IMR-90 (cell line): ENCODE data around the gene CMTM5. TPM values are rescaled to one million over a fixed set of nuclear protein-coding genes. Genes with fewer than 3 reads are reported as not detected.

Experiments
- ATAC-seq: fragments of 200-7000 bp; cut with Tn5 transposase; 2 replicates; pipeline ENCODE4 v1.9.1; 2020; ENCODE audit warnings: low read depth, mild to moderate bottlenecking, moderate library complexity
- BruUV-seq: library from RNA; stranded (reverse); fragments of 400-500 nt; replicated peaks from 2 replicates; lab custom pipeline; 2021; lab: Mats Ljungman, UMichigan
- CTCF ChIA-PET: fragments of 300-600 bp; formaldehyde crosslinking; extraction: SDS; loops from one replicate; lab custom pipeline; 2021; ENCODE audit warnings: antibody characterized with exemption; lab: Yijun Ruan, JAX
- POLR2A ChIA-PET: fragments of 300-600 bp; sonication (Branson Sonifier 250); formaldehyde crosslinking; loops from one replicate; lab custom pipeline; 2022; ENCODE audit warnings: antibody characterized with exemption; ENCODE audit not compliant: unreplicated experiment; lab: Charles Lee
- DNase-seq: peaks from one replicate; pipeline ENCODE4 v3.0.0; 2013
- H2AFZ ChIP-seq: replicated peaks from 2 replicates; pipeline ENCODE3; 2013; ENCODE audit warnings: low read length, mild to moderate bottlenecking; ENCODE audit not compliant: poor library complexity
- H2AK5ac ChIP-seq: 2 replicates; pipeline ENCODE4 v1.6.1; 2013; ENCODE audit warnings: low read depth, low read length, inconsistent platforms
- H2AK9ac ChIP-seq: replicated peaks from 2 replicates; pipeline ENCODE3; 2013; ENCODE audit warnings: mild to moderate bottlenecking, low read depth, low read length, moderate library complexity; ENCODE audit not compliant: poor library complexity
- H2BK120ac ChIP-seq: 2 replicates; pipeline ENCODE4 v1.6.1; 2013; ENCODE audit warnings: low read depth, low read length, inconsistent platforms
- H2BK15ac ChIP-seq: 3 replicates; pipeline ENCODE4 v1.6.1; 2013; ENCODE audit warnings: low read depth, low read length, inconsistent platforms
- H2BK20ac ChIP-seq: 2 replicates; pipeline ENCODE4 v1.6.1; 2013; ENCODE audit warnings: low read depth, mild to moderate bottlenecking, inconsistent platforms, low read length, moderate library complexity
- H2BK5ac ChIP-seq: 2 replicates; pipeline ENCODE4 v1.6.1; 2013; ENCODE audit warnings: mild to moderate bottlenecking, low read depth, low read length, inconsistent platforms; ENCODE audit not compliant: poor library complexity, severe bottlenecking
- H3K14ac ChIP-seq: replicated peaks from 2 replicates; pipeline ENCODE4 v1.6.1; 2013; ENCODE audit warnings: low read depth, low read length, inconsistent platforms
- H3K18ac ChIP-seq: 2 replicates; pipeline ENCODE4 v1.6.1; 2013; ENCODE audit warnings: low read depth, low read length, control low read depth
- H3K23ac ChIP-seq: 2 replicates; pipeline ENCODE4 v1.6.1; 2013; ENCODE audit warnings: low read depth, low read length, inconsistent platforms
- H3K27ac ChIP-seq: 2 replicates; pipeline ENCODE4 v1.5.1; 2013; ENCODE audit warnings: mild to moderate bottlenecking, control low read depth, low read length; ENCODE audit not compliant: insufficient read depth
- H3K27me3 ChIP-seq: 2 replicates; pipeline ENCODE4 v1.6.1; 2013; ENCODE audit warnings: low read length; ENCODE audit not compliant: control insufficient read depth, insufficient read depth
- H3K36me3 ChIP-seq: 2 replicates; pipeline ENCODE4 v1.6.1; 2013; ENCODE audit warnings: low read length, mixed read lengths; ENCODE audit not compliant: control insufficient read depth, insufficient read depth
- H3K4ac ChIP-seq: 2 replicates; pipeline ENCODE4 v1.6.1; 2013; ENCODE audit warnings: low read depth, low read length, inconsistent platforms
- H3K4me1 ChIP-seq: 2 replicates; pipeline ENCODE4 v1.6.1; 2013; ENCODE audit warnings: low read length, mixed read lengths; ENCODE audit not compliant: control insufficient read depth, insufficient read depth
- H3K4me2 ChIP-seq: 2 replicates; pipeline ENCODE4 v1.6.1; 2013; ENCODE audit warnings: low read depth, mild to moderate bottlenecking, control low read depth, low read length, moderate library complexity
- H3K4me3 ChIP-seq: 2 replicates; pipeline ENCODE4 v1.5.1; 2013; ENCODE audit warnings: low read depth, mild to moderate bottlenecking, control low read depth, low read length, moderate library complexity; ENCODE audit not compliant: insufficient read depth
- H3K56ac ChIP-seq: 2 replicates; pipeline ENCODE4 v1.6.1; 2013; ENCODE audit warnings: low read length, inconsistent platforms; ENCODE audit not compliant: insufficient read depth; ENCODE audit errors: extremely low read depth
- H3K79me1 ChIP-seq, 2 experiments: 2 replicates each; pipeline ENCODE4 v1.6.1; 2013; ENCODE audit warnings: low read length in 2 of 2, inconsistent platforms in 1 of 2, low read depth in 1 of 2
- H3K9ac ChIP-seq: 2 replicates; pipeline ENCODE4 v1.6.1; 2013; ENCODE audit warnings: low read depth, low read length, control low read depth
- H3K9me1 ChIP-seq: 2 replicates; pipeline ENCODE4 v1.6.1; 2013; ENCODE audit warnings: low read length, inconsistent platforms; ENCODE audit not compliant: insufficient read depth
- H3K9me3 ChIP-seq: 2 replicates; pipeline ENCODE4 v1.6.1; 2013; ENCODE audit warnings: low read length; ENCODE audit not compliant: control insufficient read depth, insufficient read depth
- H4K20me1 ChIP-seq: 2 replicates; pipeline ENCODE4 v1.6.1; 2013; ENCODE audit warnings: low read length, inconsistent platforms; ENCODE audit not compliant: insufficient read depth
- H4K5ac ChIP-seq: 2 replicates; pipeline ENCODE4 v1.6.1; 2013; ENCODE audit warnings: mild to moderate bottlenecking, low read depth, low read length, control low read depth
- H4K8ac ChIP-seq, 2 experiments: 2 replicates each; pipeline ENCODE4 v1.6.1; 2013; ENCODE audit warnings: low read depth in 2 of 2, low read length in 2 of 2, control low read depth in 1 of 2, inconsistent platforms in 1 of 2
- H4K91ac ChIP-seq: 2 replicates; pipeline ENCODE4 v1.6.1; 2013; ENCODE audit warnings: low read depth, low read length, inconsistent platforms; ENCODE audit not compliant: insufficient read depth
- BHLHE40 ChIP-seq: fragments of 150-350 bp; IDR thresholded peaks from 2 replicates; pipeline ENCODE4 v1.6.1; 2016; ENCODE audit warnings: mild to moderate bottlenecking, low read depth, low read length
- CHD1 ChIP-seq: IDR thresholded peaks from 2 replicates; pipeline ENCODE4 v1.6.1; 2012; ENCODE audit warnings: low read depth, low read length, improper control_type of control experiment
- FOS ChIP-seq: fragments of 150-350 bp; IDR thresholded peaks from 2 replicates; pipeline ENCODE4 v1.6.1; 2016; ENCODE audit warnings: low read depth, low read length
- MAFK ChIP-seq: IDR thresholded peaks from 2 replicates; pipeline ENCODE4 v1.6.1; 2012; ENCODE audit warnings: low read depth, low read length, improper control_type of control experiment
- MAZ ChIP-seq: IDR thresholded peaks from 2 replicates; pipeline ENCODE4 v1.6.1; 2012; ENCODE audit warnings: low read depth, mild to moderate bottlenecking, low read length, improper control_type of control experiment, moderate library complexity, borderline replicate concordance
- MXI1 ChIP-seq: IDR thresholded peaks from 2 replicates; pipeline ENCODE4 v1.6.1; 2012; ENCODE audit warnings: low read depth, mild to moderate bottlenecking, low read length, moderate library complexity, borderline replicate concordance
- RAD21 ChIP-seq: IDR thresholded peaks from 2 replicates; pipeline ENCODE4 v1.6.1; 2012; ENCODE audit warnings: low read length, improper control_type of control experiment
- SMC3 ChIP-seq: fragments of 150-350 bp; IDR thresholded peaks from 2 replicates; pipeline ENCODE4 v1.6.1; 2016; ENCODE audit warnings: low read depth, mild to moderate bottlenecking, antibody characterized with exemption, low read length, moderate library complexity
- WGBS, 2 experiments: methylation state at CpG; one replicate each; pipeline versions ENCODE4 v1.1.5 to v1.1.7; 2013; ENCODE audit warnings: missing lambda C conversion rate in 2 of 2; ENCODE audit not compliant: insufficient read length in 1 of 2; ENCODE audit errors: extremely low coverage in 2 of 2; 5-methylcytosine and 5-hydroxymethylcytosine counted together
- dilution Hi-C: fragments of 300-500 bp; cut with HindIII; formaldehyde crosslinking; loops from one replicate; pipeline ENCODE4 v1.14.3; 2018; ENCODE audit warnings: low sequenced_read_pairs; ENCODE audit not compliant: unreplicated experiment
- in situ Hi-C: fragments of 300-500 bp; cut with MboI; formaldehyde crosslinking; loops from 3 replicates; pipeline ENCODE4 v1.14.3; 2019; ENCODE audit warnings: low sequenced_read_pairs, inconsistent platforms, mixed read lengths
- intact Hi-C: fragments of 100-400 bp; cut with micrococcal nuclease; formaldehyde crosslinking; loops from 2 replicates; pipeline ENCODE4 v1.10.0; 2022
- polyA plus RNA-seq, 3 experiments: library from polyadenylated mRNA; depleted of rRNA; stranded (reverse); fragments of >200 nt; gene quantifications; 2 replicates each; pipeline ENCODE4 v1.2.3, GENCODE V29; 2012; ENCODE audit warnings: low replicate concordance in 1 of 3
- total RNA-seq: library from RNA; depleted of rRNA; stranded (reverse); fragments of >200 nt; gene quantifications from 2 replicates; pipeline ENCODE4 v1.2.3, GENCODE V29; 2012
- TF ChIP-seq, protein P1 (sequence below): conservative IDR thresholded peaks from 2 replicates; pipeline ENCODE4 v1.5.1; 2012; ENCODE audit warnings: mild to moderate bottlenecking, low read depth, low read length, improper control_type of control experiment
- TF ChIP-seq, protein P2 (sequence below): fragments of 150-350 bp; IDR thresholded peaks from 2 replicates; pipeline ENCODE4 v1.6.1; 2016; ENCODE audit warnings: low read depth, mild to moderate bottlenecking, low read length, moderate library complexity, borderline replicate concordance

Gene CMTM5
- total and polyA plus RNA-seq, 2 of the 4 experiments (the other 2 are of a cell fraction): 0.07 TPM; not detected in 1

DNA sequence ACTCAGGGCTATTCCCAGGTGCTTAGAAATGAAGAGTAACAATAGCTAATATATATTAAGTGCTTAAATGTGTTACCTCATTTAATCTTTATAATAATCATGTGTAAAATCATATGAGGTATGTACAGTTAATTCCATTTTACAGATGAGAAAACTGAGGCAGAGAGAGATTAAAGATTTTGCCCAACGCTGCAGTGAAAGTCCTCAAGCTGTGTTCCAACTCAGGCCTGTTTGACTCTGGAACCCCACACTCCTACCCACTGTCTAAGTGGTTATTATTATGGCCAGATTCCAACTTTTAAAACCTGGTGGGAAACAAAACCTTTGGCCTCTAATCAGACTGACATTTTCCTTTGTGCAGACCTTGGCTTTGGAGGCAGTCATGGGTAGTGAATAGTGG is 10.2 kb downstream of the CMTM5 start:
- Histone ChIP-seq H3K79me1 (no peaks in the 10 kb centered on the region), H3K27ac (no peak overlapping the region), H4K91ac (no peak overlapping the region), H3K9ac (no peak overlapping the region), H3K14ac (no peak overlapping the region), H3K4me2 (no peak overlapping the region), H2AFZ (no peak overlapping the region), H3K23ac (no peak overlapping the region), H2BK15ac (no peak overlapping the region), H3K4me1 (no peaks in the 10 kb centered on the region), H2AK9ac (no peak overlapping the region), H2BK5ac (no peak overlapping the region), H4K20me1 (no peaks in the 10 kb centered on the region), H3K56ac (no peak overlapping the region), H2BK20ac (no peak overlapping the region), H3K27me3 (peaks cover 40% of the 10 kb centered on the region), H4K8ac (no peak overlapping the region), H4K5ac (no peak overlapping the region), H3K4me3 (no peak overlapping the region), H3K36me3 (no peaks in the 10 kb centered on the region), H3K9me1 (no peaks in the 10 kb centered on the region), H3K9me3 (no peaks in the 10 kb centered on the region), H3K18ac (no peak overlapping the region), H3K4ac (no peak overlapping the region), H2BK120ac (no peak overlapping the region), H2AK5ac (no peak overlapping the region)
- dilution Hi-C loops: no loop called here
- no peak for ATAC-seq
- POLR2A ChIA-PET: no interaction called here
- no peak for DNase-seq
- WGBS, 2 experiments: no CpG with 5 or more reads among the region's 1 CpG
- in situ Hi-C loops: no loop called here
- BruUV-seq: no TSS peak
- intact Hi-C loops: no loop called here
- CTCF ChIA-PET: interaction anchor here (1.2 kb wide), 1 partner anchor 8 kb away, joined by 3 read pairs; no protein-coding TSS in a partner anchor
- no peak for TF ChIP-seq MAZ
- TF ChIP-seq RAD21: no peak
- no peak for TF ChIP-seq BHLHE40
- TF ChIP-seq MAFK: no peak
- no peak for TF ChIP-seq MXI1
- no peak for TF ChIP-seq SMC3
- no peak for TF ChIP-seq CHD1
- TF ChIP-seq, protein P1, sequence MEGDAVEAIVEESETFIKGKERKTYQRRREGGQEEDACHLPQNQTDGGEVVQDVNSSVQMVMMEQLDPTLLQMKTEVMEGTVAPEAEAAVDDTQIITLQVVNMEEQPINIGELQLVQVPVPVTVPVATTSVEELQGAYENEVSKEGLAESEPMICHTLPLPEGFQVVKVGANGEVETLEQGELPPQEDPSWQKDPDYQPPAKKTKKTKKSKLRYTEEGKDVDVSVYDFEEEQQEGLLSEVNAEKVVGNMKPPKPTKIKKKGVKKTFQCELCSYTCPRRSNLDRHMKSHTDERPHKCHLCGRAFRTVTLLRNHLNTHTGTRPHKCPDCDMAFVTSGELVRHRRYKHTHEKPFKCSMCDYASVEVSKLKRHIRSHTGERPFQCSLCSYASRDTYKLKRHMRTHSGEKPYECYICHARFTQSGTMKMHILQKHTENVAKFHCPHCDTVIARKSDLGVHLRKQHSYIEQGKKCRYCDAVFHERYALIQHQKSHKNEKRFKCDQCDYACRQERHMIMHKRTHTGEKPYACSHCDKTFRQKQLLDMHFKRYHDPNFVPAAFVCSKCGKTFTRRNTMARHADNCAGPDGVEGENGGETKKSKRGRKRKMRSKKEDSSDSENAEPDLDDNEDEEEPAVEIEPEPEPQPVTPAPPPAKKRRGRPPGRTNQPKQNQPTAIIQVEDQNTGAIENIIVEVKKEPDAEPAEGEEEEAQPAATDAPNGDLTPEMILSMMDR: no peak
- TF ChIP-seq FOS: no peak
- TF ChIP-seq, protein P2, sequence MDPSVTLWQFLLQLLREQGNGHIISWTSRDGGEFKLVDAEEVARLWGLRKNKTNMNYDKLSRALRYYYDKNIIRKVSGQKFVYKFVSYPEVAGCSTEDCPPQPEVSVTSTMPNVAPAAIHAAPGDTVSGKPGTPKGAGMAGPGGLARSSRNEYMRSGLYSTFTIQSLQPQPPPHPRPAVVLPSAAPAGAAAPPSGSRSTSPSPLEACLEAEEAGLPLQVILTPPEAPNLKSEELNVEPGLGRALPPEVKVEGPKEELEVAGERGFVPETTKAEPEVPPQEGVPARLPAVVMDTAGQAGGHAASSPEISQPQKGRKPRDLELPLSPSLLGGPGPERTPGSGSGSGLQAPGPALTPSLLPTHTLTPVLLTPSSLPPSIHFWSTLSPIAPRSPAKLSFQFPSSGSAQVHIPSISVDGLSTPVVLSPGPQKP: no peak
